RWPE1 (cell line): Measurements from ENCODE around the gene CNPY3.
"Not testable (repeated sequence)": the region's sequence is repeated elsewhere in the genome, so short reads cannot be mapped to it uniquely, and the experiment has no call there.

Source experiments
- CTCF ChIA-PET: fragments of 350-600 bp; sonication (Branson Sonifier 250); formaldehyde crosslinking; extraction: SDS; loops from one replicate; lab custom pipeline; 2021; lab: Yijun Ruan, JAX
- POLR2A ChIA-PET: fragments of 400-600 bp; formaldehyde crosslinking; extraction: SDS; loops from one replicate; lab custom pipeline; 2020; ENCODE audit warnings: antibody characterized with exemption; ENCODE audit not compliant: low non-redundant PET; lab: Yijun Ruan, JAX
- DNase-seq: peaks from one replicate; pipeline ENCODE4 v3.0.0; 2012; ENCODE audit warnings: low spot score
- H3K27ac ChIP-seq: fragments of 450-650 bp; 2 replicates; pipeline ENCODE4 v1.5.1; 2017
- TF ChIP-seq, protein P1 (sequence below): fragments of 450-650 bp; conservative IDR thresholded peaks from 2 replicates; pipeline ENCODE4 v1.5.1; 2017; ENCODE audit warnings: low read depth, mild to moderate bottlenecking

CNPY3 gene

DNA sequence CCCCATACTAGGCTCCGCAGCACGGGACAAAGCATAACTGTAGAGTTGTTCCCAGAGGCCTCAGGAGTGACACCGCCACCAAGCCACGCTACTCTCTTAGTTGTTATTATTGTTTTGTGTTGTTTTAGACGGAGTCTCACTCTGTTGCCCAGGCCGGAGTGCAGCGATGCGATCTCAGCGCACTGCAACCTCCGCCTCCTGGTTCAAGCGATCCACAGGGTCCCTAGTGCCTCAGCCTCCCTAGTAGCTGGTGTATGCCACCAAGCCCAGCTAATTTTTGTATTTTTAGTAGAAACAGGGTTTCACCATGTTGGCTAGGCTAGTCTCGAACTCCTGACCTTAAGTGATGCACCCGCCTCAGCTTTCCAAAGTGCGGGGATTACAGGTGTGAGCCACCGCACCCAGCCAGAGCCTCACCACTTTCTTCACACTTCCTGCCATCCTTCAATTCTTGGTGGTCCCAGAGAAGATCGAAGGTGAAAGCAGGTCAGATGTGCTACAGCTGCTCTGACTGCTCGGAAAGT, 38.0 kb upstream of the CNPY3 start:
- H3K27ac ChIP-seq = peak overlapping the region; percentile 100
- TF ChIP-seq, protein P1, sequence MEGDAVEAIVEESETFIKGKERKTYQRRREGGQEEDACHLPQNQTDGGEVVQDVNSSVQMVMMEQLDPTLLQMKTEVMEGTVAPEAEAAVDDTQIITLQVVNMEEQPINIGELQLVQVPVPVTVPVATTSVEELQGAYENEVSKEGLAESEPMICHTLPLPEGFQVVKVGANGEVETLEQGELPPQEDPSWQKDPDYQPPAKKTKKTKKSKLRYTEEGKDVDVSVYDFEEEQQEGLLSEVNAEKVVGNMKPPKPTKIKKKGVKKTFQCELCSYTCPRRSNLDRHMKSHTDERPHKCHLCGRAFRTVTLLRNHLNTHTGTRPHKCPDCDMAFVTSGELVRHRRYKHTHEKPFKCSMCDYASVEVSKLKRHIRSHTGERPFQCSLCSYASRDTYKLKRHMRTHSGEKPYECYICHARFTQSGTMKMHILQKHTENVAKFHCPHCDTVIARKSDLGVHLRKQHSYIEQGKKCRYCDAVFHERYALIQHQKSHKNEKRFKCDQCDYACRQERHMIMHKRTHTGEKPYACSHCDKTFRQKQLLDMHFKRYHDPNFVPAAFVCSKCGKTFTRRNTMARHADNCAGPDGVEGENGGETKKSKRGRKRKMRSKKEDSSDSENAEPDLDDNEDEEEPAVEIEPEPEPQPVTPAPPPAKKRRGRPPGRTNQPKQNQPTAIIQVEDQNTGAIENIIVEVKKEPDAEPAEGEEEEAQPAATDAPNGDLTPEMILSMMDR = no peak
- DNase-seq = no peak
- ChIA-PET POLR2A (interaction anchor here (1.2 kb wide), 1 partner anchor 12 kb away, joined by 6 read pairs; the partner anchor contains the start of gene RPL7L1), CTCF (interaction anchor here (0.6 kb wide), 1 partner anchor 38 kb away, joined by 3 read pairs; the partner anchor contains the start of gene CNPY3)

DNA sequence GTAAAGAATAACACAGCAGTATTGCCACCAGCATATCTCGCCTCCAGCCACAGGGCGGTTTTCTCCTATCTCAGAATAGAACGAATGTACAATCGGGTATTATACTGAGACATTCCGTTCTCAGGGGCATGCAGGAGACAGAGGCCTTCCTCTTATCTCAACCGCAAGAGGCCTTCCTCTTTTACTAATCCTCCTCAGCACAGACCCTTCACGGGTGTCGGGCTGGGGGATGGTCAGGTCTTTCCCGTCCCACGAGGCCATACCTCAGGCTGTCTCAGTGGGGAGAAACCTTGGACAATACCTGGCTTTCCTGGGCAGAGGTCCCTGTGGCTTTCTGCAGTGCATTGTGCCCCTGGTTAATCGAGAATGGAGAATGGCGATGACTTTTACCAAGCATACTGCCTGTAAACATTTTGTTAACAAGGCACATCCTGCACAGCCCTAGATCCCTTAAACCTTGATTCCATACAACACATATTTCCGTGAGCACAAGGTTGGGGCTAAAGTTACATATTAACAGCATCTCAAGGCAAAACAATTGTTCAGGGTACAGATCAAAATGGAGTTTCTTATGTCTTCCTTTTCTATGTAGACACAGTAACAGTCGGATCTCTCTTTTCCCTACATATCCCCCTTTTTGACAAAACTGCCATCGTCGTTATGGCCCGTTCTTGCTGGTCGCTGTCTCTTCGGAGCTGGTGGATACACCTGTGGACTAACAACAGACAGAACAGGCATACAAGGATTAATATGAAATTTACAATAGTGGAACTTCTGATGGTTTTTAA, 35.0 kb upstream of the CNPY3 start:
- POLR2A ChIA-PET, H3K27ac ChIP-seq, DNase-seq: not testable (repeated sequence)
- CTCF ChIA-PET = interaction anchor here (0.7 kb wide), 1 partner anchor 152 kb away, joined by 5 read pairs; no protein-coding TSS in a partner anchor

DNA sequence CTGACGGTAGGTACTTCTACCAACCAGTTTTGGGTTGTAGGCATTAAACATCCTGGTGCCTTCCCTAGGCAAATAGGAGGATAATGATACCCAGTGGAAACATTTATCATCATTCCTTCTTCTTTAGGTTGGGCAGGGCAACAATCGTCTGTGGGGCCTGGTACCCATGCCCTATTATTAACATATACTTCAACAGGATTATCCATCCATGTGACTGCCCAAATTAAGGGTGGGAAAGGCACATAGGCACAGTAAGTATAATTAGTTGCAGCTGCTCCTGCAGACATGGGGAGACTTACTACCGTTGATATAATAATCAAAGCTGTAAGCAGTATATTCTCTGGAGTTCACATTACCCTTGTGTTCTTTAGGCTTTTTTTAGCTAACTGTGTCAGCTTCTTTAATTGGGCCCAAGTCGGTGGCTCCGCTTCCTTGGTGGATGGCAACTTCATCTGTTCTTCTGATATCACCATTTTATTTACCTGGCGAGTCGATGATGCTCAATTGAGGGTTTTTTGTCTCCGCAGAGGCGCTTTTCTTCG, 33.0 kb upstream of the CNPY3 start:
- no peak for DNase-seq
- H3K27ac ChIP-seq = no peak overlapping the region
- ChIA-PET CTCF (interaction anchor here (0.5 kb wide), 1 partner anchor 216 kb away, joined by 3 read pairs; no protein-coding TSS in a partner anchor), POLR2A (no interaction called here)
- TF ChIP-seq, protein P1 = no peak

DNA sequence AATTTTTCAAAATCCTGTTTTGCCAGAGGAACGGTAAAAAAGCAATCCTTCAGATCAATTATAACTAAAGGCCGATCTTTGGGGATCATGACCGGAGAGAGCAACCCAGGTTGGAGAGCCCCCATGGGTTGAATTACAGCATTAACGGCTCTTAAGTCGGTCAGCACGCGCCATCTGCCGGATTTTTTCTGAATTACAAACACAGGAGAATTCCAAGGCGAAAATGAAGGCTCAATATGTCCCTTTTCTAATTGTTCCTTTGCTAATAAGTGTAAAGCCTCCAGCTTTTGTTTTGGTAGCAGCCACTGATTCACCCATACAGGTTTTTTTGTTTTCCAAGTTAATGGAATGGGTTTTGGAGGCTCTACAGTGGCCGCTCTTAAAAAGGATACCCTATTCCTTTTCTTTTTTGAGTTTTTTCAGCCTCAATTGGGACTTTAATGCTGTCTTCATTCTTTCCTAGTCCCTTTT, 30.4 kb upstream of the CNPY3 start:
- no peak overlapping the region for H3K27ac ChIP-seq
- ChIA-PET POLR2A (no interaction called here), CTCF (interaction anchor here (0.6 to 0.7 kb wide), 2 partner anchors 15 to 512 kb away, joined by 3 read pairs; no protein-coding TSS in a partner anchor)
- TF ChIP-seq, protein P1 = peak; percentile 78
- peak; percentile 39 for DNase-seq

DNA sequence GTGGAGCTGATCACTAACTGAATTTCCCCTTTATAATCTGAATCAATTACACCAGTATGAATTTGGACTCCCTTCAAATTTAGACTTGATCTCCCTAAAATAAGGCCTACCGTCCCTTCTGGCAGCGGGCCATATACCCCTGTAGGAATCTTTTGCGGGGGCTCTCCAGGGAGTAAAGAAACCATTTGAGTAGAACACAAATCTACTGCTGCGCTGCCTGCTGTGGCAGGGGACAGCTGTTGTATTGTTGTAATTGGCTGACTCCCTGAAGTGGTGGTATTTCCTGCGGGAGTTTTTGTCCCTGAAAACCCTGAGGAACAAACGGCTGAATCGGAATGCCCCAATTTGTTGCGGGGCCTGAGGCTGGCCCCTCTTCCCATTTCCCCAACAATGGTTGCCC, 29.4 kb upstream of the CNPY3 start:
- DNase-seq = no peak

DNA sequence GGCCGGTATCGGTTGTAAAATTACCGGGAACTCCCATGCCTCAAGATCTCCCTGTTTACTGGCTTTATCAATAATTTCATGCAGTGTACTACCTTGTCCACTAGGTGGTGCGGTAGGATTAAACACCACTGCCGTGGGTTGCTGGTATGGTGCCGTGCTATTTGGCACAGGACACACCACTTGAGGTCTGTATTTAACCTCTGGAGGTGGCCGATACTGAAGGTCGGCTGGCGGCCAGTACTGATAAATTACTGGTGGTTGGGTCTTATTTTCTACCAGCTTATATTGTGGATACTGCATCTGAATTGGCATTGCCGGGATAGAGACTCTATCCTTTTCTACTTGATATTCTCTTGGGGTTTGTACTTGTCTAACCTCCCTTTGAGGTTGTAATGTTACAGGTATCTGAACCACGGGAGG, 27.7 kb upstream of the CNPY3 start:
- POLR2A ChIA-PET = no interaction called here

More for the DNA sequence above, 29.4 kb upstream of the CNPY3 start:
- POLR2A ChIA-PET = no interaction called here
- CTCF ChIA-PET = interaction anchor here (0.8 kb wide), 1 partner anchor 174 kb away, joined by 4 read pairs; no protein-coding TSS in a partner anchor
- H3K27ac ChIP-seq = no peak overlapping the region
- TF ChIP-seq, protein P1 = no peak

DNA sequence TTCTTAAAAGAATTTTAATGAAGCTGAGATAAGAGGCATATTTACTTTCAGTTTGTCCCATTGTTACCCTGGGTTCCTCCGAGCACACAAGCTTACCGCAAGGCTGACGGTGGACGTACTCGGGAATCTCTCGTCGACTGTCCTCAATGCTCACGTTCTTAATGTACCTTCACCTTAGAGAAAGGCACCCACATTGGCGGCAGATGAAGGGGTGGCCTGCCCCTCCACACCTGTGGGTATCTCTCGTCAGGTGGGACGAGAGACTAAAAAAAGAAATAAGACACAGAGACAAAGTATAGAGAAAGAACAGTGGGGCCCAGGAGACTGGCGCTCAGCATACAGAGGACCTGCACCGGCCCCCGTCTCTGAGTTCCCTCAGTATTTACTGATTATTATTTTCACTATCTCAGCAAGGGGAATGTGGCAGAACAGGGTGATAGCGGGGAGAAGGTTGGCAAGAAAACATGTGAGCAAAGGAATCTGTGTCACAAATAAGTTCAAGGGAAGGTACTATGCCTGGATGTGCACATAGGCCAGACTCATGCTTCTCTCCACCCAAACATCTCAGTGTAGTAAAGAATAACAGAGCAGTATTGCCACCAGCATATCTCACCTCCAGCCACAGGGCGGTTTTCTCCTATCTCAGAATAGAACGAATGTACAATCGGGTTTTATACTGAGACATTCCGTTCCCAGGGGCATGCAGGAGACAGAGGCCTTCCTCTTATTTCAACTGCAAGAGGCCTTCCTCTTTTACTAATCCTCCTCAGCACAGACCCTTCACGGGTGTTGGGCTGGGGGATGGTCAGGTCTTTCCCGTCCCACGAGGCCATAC, 26.6 kb upstream of the CNPY3 start:
- H3K27ac ChIP-seq, CTCF ChIA-PET, POLR2A ChIA-PET, DNase-seq: not testable (repeated sequence)

More for the DNA sequence above, 27.7 kb upstream of the CNPY3 start:
- peak; percentile 62 for DNase-seq
- TF ChIP-seq, protein P1 = peak; percentile 89
- CTCF ChIA-PET = interaction anchor here (0.6 to 1.3 kb wide), 7 partner anchors 10 to 869 kb away, joined by 3 to 6 read pairs (median 4); partner anchors contain the start of genes PEX6 and PPP2R5D
- H3K27ac ChIP-seq = no peak overlapping the region
